Eye (tissue), 1 donor: ENCODE results near the gene TPST1.

ENCODE experiments used
- DNase-seq: peaks from one replicate; pipeline ENCODE4 v3.0.0-alpha.2; 2015

The TPST1 gene

DNA sequence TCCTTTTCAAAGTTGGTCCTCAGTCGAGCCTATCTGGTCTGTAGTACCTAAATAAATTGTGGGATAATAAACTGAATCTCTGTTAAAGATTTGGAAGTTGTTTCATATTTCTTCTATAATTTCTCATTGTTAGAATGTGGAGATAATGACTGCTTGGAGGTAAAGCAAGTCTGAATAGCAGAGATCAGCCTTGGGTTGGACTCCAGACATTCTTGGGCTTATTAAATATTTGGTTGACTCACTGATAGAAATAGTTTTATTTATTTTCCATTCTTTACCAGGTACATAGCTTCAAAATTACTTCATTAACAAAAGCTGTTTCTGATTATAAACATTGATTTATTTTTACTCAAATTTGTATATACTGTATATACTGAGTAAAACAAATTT, 34.3 kb downstream of the TPST1 start:
- DNase-seq, result no peak

GRCh38 chr7:66245008-66245407, 39.9 kb downstream of the TPST1 start:
- no peak for DNase-seq

- no peak for DNase-seq
These were observed 41.5 kb downstream of the TPST1 start for GRCh38 chr7:66246554-66247171.

- DNase-seq, result no peak
These were observed 42.4 kb downstream of the TPST1 start for GRCh38 chr7:66247380-66248078.

DNA sequence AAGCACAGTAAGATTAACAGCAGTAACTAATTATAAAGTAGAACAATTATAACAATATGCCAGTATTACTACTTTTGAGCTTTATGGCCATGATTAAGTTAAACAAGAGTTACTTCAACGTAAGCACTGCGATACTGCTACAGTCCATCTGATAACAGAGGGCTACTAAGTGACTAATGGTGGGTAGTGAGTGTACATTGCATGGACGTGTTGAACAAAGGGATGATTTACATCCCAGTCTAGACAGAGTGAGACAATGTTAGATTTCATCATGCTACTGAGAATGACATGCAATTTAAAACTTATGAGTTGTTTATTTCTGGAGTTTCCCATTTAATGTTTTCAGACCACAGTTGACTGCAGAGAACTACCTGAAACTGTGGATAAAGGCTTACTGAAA, 45.6 kb downstream of the TPST1 start:
- no peak for DNase-seq

DNA sequence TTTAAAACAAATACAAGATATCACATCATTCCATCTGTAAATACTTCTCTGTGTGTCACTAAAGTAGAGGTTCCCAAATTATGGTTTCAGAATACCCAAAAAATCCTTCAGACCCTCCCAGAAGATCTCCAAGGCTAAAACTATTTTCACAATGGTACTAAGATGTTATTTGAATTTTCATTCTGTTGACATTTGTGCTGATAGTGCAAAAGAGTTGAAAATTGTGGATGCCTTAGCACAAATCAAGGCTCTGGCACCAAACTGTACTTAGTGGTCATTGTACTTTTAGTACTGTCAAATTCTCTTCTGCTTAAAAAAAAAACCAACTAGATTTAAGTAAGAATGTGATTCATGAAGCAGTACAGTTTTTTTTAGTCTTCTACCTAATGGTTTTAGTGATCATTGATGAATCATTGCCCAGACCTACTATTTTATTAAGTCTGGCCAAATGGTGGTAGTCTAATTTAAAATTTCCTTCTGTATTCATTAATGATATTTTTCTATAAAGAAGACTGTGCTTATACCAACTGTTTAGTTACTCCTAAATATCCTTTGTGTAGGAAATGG, 50.5 kb downstream of the TPST1 start:
- DNase-seq, result no peak

- DNase-seq, result no peak
These were observed 51.1 kb downstream of the TPST1 start for GRCh38 chr7:66256281-66256680.

DNA sequence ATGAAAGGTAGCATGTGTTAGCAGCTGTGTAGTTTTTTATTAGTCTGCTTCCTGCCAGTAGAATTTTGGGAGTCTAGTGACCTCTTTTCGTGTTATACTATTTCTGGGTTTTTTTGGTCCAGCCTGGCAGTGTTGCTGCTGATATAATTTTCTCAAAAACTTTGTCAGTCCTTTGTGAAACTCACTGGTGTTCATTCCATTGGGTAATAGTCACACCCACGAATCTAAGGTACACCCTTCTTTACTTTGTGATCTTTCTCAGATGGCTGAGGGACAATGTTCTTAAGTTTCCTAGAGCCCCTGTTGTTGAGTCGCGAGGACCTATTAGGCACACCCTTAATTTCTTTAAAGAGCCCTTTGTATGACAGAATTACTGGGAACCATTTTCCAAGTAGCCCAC, 52.3 kb downstream of the TPST1 start:
- no peak for DNase-seq

DNA sequence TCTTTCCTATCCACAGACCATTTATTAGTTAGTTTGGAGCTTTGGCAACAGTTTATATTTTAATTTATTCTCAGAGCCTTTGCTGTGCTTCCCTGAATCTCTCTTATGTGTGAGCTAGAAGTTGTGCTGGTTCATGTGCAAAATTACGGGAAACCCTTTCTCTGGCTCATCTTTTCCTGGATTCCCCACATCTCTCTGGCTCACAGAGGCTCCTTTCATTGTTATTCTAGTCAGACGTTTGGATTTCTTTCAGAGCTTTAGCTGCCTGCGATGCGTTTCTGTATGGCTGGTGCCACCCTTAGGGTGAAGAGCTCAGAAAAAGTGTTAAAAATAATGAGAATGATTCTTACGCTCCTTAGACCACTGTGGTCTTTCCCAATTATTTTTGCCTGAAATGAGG, 53.3 kb downstream of the TPST1 start:
- DNase-seq, result no peak

DNA sequence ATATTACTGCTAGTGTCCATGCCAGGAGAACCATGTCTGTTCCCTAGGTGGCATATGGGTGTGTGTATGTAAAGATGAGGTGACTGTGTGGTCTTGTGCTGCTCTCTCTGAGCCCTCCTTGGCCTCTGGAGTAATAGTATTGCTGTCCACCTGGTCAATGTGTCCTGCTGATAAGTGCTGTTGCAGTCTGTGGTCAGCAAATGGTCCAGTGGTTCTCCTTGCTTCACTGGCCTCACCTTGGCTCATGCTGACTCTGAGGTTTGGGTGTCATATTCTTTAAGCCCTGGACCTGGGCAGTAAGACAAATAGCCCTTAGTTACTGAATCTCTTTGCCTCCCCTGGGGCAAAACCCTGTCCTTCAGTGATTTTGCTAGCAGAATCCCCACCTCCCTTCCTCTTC, 56.8 kb downstream of the TPST1 start:
- no peak for DNase-seq

DNA sequence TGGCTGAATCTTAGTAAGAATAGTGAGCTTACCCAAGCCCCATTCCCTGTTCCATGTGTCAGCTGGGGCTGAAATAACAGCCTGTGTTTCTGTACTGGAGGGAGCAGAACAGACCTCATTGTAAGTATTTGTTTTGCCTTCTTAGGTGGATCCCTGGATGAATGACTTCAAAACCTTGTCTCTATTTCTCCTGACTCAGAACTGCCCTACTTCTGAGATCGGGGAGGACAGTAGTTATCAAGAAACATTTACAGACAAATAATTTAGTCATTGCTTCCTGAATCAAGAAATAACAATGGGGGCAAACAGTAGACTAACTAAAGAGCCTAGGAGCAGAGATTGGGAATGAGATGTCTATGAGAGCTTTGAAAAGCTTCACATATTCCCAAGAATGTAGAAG, 58.8 kb downstream of the TPST1 start:
- DNase-seq, result no peak

- DNase-seq, result peak; percentile 24
These were observed 60.4 kb downstream of the TPST1 start for GRCh38 chr7:66265566-66265965.

GRCh38 chr7:66267249-66267648, 62.1 kb downstream of the TPST1 start:
- DNase-seq, result no peak

DNA sequence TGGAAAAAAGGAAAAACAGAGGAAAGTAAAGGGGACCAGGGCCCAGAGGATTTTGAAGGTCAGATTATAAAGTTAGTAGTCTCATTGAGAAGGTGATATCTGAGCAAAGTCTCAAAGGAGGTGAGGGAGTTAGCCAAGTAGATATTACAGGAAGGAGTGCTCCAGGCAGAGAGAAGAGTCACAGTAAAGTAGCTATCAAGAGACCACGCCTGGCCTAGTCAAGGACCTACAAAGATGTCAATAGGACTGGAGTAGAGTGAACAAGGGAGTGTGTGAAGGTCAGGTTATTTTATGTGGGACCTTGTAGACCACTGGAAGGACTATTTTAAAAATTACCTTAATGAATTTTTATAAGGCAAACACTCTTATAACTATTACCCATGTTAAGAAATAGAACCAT, 64.8 kb downstream of the TPST1 start:
- DNase-seq, result no peak

GRCh38 chr7:66272321-66272720, 67.2 kb downstream of the TPST1 start:
- no peak for DNase-seq

DNA sequence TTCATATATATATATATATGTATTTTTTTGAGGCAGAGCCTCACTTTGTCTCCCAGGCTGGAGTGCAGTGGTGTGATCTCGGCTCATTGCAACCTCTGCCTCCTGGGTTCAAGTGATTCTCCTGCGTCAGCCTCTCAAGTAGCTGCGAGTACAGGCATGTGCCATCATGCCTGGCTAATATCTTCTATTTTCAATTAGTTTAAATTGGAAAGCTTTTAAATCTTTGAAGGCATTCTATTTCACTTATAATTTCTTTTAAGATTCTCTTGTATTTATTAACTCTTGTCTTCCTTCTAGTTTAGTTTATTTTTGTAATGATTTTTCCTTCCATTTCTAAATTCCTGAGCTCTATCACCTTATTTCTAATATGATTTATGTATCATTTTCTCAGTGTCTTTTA, 71.2 kb downstream of the TPST1 start:
- no peak for DNase-seq

DNA sequence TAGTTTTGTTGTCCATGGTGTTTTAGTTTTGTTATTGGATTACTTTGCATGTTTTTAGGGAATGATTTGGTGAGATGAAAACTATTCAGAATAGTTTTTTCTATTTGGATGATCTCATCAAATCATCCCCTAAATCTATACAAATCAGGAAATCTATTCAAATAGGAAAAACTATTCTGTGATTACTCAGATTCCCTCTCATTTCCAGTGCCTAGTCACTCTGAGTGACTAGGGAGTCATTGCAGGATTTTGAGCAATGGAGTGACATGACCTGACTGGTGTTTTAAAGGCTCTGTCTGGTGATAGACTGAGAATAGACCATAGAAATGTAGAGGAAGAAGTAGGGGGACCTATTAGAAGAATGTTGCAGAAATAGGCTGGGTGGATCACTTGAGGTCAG, 72.4 kb downstream of the TPST1 start:
- no peak for DNase-seq

GRCh38 chr7:66279912-66280311, 74.8 kb downstream of the TPST1 start:
- peak; percentile 47 for DNase-seq

DNA sequence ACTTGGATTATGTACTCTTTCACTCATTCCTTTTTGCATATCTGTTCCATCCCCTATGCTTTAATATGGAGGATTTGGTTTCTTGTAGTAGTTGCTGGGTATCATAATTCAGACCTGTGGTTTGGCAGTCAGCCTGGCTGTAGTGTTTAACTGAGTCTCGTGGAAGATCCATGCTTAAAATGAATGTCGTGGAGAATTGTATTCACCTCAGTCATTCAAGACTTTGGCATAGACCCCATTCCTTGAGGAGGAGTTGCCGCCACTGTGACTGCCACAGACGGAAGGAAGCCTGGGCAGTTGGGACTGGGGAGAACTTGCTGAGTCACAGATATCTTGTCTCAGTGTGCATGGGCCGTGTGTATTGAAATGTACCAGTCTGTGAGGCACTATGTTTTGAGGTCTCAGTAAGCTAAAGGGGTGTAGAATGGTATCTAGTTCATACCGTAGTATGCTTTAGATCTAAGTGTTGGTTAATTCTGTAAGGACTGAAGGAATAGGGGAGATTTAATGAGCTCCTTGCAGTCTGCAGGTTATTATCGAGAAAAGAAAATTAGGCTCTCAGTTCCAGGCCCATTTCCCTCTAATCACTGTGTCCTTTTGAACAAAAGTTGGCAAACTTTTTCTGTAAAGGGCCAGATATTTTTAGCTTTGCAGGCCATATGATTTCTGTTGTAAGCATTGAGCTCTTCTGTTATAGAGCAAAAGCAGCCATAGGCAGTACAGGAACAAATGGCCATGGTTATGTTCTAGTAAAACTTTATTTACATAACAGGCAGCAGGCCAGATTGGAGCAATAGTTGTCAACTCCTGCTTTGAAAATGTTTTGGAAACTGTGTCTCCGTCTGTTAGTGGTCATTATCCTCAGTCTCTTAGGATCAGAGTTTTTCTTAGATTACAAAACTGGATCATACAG, 76.8 kb downstream of the TPST1 start:
- peak; percentile 33 for DNase-seq

- no peak for DNase-seq
These were observed 77.4 kb downstream of the TPST1 start for GRCh38 chr7:66282591-66282935.

GRCh38 chr7:66283003-66283920, 78.1 kb downstream of the TPST1 start:
- no peak for DNase-seq

- DNase-seq, result no peak
These were observed 90.9 kb downstream of the TPST1 start for GRCh38 chr7:66296001-66296521.
